ENCODE results near the gene RPTOR. TPM values are rescaled to one million over a fixed set of nuclear protein-coding genes. Genes with fewer than 3 reads are reported as not detected.

Gene RPTOR
- total RNA-seq, 1 donor from 2014 or later = 53.7 TPM

- DNase-seq (ENCODE audit: low spot score in 2 of 2, unreplicated experiment in 2 of 2) = no peak
- Mint-ChIP-seq H3K36me3 (peaks cover 15% of the 10 kb centered on the region), H3K4me1 (peaks cover 20% of the 10 kb centered on the region), H3K27me3 (ENCODE audit: low read depth) (no peaks in the 10 kb centered on the region), H3K9me3 (no peaks in the 10 kb centered on the region), H3K4me3 (no peak overlapping the region), H3K27ac (no peak overlapping the region)
- TF ChIP-seq CTCF (IDR thresholded peaks at IDR 0.05; ENCODE audit: unreplicated experiment) = no peak
These were observed 292.4 kb downstream of the RPTOR start for GRCh38 chr17:80836971-80837481.

GRCh38 chr17:80837711-80838110 is 293.1 kb downstream of the RPTOR start:
- Mint-ChIP-seq H3K36me3 (peaks cover 15% of the 10 kb centered on the region), H3K4me3 (no peak overlapping the region), H3K9me3 (no peaks in the 10 kb centered on the region), H3K27ac (no peak overlapping the region), H3K27me3 (ENCODE audit: low read depth) (no peaks in the 10 kb centered on the region), H3K4me1 (peaks cover 15% of the 10 kb centered on the region)
- no peak for TF ChIP-seq CTCF (IDR thresholded peaks at IDR 0.05; ENCODE audit: unreplicated experiment)
- DNase-seq (ENCODE audit: low spot score in 2 of 2, unreplicated experiment in 2 of 2) = no peak

GRCh38 chr17:80838311-80839025 is 293.8 kb downstream of the RPTOR start:
- TF ChIP-seq CTCF (IDR thresholded peaks at IDR 0.05; ENCODE audit: unreplicated experiment) = no peak
- Mint-ChIP-seq H3K9me3 (no peaks in the 10 kb centered on the region), H3K27ac (no peak overlapping the region), H3K36me3 (peaks cover 15% of the 10 kb centered on the region), H3K4me1 (peaks cover 7% of the 10 kb centered on the region), H3K4me3 (no peak overlapping the region), H3K27me3 (ENCODE audit: low read depth) (no peaks in the 10 kb centered on the region)
- no peak for DNase-seq (ENCODE audit: low spot score in 2 of 2, unreplicated experiment in 2 of 2)

- Mint-ChIP-seq H3K27ac (no peak overlapping the region), H3K9me3 (no peaks in the 10 kb centered on the region), H3K27me3 (ENCODE audit: low read depth) (no peaks in the 10 kb centered on the region), H3K36me3 (peaks cover 15% of the 10 kb centered on the region), H3K4me3 (no peak overlapping the region), H3K4me1 (peaks cover 6% of the 10 kb centered on the region)
- DNase-seq (ENCODE audit: low spot score in 2 of 2, unreplicated experiment in 2 of 2) = no peak
- no peak for TF ChIP-seq CTCF (IDR thresholded peaks at IDR 0.05; ENCODE audit: unreplicated experiment)
These were observed 294.3 kb downstream of the RPTOR start for GRCh38 chr17:80839026-80839345.

- Mint-ChIP-seq H3K27me3 (ENCODE audit: low read depth) (no peaks in the 10 kb centered on the region), H3K4me3 (no peak overlapping the region), H3K27ac (no peak overlapping the region), H3K4me1 (peaks cover under 1% of the 10 kb centered on the region), H3K36me3 (peaks cover 15% of the 10 kb centered on the region), H3K9me3 (no peaks in the 10 kb centered on the region)
- TF ChIP-seq CTCF (IDR thresholded peaks at IDR 0.05; ENCODE audit: unreplicated experiment) = no peak
- no peak for DNase-seq (ENCODE audit: low spot score in 2 of 2, unreplicated experiment in 2 of 2)
These were observed 294.9 kb downstream of the RPTOR start for GRCh38 chr17:80839511-80839941.

Measured in mesothelial cell of epicardium (in vitro differentiated cells).